NK-92 treated with Interleukin-12 subunit alpha and Interleukin-12 subunit beta, amount 100 ng/mL, for 24 hours (cell line): Measurements from ENCODE around the gene JAKMIP2.
"Not testable (repeated sequence)": the region's sequence is repeated elsewhere in the genome, so short reads cannot be mapped to it uniquely, and the experiment has no call there.

Source experiments
- DNase-seq: peaks from one replicate; lab custom pipeline; 2025; lab: John Stamatoyannopoulos, UW

Gene JAKMIP2

DNA sequence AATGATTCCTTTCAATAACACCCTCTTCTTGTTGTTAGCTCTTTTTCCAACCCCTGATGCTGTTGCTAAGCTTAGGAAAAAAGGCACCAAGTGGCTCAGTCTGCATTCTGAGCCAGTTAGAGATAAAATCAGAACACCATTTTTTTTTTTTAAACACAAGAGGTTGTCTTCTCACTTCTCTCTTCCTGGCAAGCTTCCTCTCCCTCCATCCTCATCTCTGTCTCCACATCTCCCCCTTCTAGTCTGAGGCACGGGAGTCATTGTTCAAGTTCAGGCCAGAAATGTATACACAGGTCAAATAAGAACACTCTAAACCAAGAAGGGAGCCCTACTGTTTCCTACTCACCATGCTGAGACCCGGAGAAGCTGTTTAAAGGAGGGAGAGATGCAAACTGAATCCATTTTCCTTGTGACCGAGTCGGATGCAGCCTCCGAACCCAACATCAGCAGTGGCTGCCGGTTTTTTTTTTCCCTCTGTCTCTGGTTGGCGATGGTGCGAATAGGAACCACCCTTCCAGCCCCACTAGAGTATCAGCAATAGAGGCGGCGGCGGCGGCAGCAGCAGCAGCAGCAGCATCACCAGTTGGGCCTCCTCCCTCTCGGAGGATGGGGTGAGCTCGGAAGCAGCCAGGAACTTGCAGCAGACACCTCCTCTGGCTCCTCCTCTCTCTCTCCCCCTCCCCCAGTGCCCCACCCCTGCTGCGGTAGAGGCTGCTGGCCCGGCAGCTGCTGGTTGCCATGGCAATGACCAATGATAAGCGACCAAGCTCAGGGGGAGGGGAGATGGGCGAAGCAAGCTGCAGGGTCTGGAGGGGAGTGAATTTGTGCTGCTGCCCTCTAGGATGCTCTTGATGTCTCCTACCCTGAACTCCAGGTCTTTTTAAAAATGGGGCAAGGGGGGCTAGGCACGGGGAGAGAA is at the start of gene JAKMIP2:
JAKMIP2 (minus strand) TSS at position 619 of the 919 bp plus-strand sequence. CDS start 110,922 bp downstream, outside the sequence.
- DNase-seq = peak; percentile 93

DNA sequence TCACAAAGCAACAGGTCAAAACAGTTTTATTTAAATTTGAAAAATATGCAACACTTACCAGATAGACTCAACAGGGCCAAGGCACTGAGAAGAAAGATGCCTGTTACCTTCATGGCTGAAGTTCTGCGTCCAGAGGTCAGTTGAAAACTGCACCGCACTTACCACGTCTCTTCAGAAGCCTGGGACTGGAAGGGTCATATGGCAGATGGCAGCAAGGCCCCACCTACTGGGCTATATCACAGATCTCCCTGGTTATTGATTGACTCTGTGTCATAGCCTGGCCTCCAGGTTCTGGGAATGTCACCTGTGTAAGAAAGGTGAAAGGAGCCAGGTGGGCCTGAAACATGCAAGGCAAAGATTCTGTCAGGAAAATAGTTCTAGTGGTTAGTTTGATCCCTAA is 48.9 kb upstream of the JAKMIP2 start, which contains the start of gene SPINK1:
SPINK1 (minus strand) TSS at position 207 of the 400 bp plus-strand sequence; CDS start at position 113, 94 bp downstream.
- no peak for DNase-seq

DNA sequence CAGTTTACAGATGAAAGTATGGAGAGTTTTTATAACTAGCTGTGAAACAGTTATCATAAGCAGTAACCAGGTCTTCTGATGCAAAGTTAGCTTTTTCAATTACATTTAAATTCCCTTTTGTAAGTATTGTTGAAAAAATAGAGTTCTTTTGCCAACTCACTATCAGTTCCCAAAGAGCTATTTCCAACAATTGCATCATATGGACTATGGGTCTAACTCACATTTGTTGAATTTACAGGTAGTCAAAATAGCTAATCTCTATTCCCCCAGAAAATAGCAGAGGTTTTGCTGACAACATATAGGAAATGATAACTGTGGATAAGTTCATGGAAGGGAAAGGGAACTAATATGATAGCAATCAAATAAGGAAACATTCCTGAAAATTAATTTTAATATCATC is 47.5 kb upstream of the JAKMIP2 start:
- no peak for DNase-seq

DNA sequence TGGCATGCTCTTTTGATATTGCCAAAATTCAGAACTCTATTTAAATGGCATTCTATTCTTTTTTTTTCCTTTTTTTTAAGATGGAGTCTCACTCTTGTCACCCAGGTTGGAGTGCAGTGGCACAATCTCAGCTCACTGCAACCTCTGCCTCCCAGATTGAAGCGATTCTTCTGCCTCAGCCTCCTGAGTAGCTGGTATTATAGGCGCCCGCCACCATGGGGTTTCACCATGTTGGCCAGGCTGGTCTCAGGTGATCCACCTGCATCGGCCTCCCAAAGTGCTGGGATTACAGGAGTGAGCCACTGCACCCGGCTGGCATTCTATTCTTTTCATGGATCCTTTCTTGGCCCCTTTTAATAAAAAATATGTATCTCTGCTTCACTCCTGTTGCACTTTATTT is 44.5 kb upstream of the JAKMIP2 start:
- DNase-seq = not testable (repeated sequence)

DNA sequence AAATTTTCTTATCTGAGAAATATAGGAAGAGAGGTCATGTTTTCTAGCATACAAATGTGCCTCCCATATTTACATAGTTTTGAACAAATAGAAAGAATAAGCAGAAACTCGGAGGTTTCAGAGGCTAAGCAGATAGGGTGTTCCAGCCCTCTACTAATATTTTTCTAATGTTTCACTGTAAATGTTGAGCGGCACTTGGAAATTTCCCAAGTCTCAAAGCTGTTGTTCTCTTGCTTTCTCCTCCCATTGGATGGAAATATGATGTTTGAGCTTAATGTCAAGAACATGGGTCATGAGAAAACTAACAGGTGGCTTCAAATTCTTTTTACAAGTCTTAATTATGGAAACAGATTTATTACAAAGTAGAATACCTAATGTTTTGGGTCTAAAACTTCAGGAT is 43.8 kb upstream of the JAKMIP2 start:
- DNase-seq = no peak

DNA sequence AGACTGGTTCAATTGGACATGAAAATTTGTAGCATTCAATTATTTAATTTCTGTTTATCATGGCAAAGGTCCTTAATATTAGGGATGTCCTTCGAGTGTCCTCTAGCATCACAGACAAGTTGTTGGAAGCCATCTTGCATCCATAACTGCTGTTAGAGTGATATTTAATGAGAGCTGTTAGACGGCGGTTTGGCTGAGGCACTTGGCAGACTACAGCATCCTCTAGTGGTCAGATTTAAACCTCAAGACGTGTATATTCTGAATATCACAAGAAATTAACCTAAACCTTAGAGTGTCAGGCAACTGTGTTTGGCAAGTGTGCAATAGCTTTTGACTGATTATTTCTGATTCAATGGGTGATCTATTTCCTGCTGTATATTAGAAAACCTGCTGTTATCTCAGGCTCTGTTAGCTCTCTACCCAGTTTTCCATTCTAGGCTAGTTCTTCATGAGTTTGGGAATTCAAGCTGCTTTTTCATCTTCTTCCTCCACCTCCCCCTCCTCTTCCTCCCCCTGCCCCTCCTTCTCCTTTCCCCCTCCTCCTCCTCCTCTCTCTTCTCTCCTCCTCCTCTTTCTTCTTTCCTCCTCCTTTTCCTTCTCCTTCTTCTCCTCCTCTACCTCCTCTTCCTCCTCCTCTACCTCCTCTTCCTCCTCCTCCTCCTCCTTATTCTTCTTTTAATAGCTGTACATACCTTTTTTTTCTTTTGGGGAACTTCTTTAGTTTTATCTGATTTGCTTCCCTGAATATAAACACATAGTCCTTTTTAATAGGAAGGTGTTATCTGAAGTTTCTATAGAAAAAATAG is 40.4 kb upstream of the JAKMIP2 start:
- DNase-seq = peak; percentile 10

DNA sequence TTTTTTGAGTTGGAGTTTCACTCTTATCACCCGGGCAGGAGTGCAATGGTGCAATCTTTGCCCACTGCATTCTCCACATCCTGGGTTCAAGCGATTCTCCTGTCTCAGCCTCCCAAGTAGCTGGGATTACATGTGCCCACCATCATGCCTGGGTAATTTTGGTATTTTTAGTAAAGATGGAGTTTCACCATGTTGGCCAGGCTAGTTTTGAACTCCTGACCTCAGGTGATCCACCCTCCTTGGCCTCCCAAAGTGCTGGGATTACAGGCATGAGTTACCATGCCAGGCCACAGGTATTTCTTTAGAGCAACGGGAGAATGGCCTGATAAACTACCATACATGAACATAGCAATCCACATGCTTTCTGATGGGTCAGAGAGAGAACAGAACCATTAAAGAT is 39.7 kb upstream of the JAKMIP2 start:
- not testable (repeated sequence) for DNase-seq

DNA sequence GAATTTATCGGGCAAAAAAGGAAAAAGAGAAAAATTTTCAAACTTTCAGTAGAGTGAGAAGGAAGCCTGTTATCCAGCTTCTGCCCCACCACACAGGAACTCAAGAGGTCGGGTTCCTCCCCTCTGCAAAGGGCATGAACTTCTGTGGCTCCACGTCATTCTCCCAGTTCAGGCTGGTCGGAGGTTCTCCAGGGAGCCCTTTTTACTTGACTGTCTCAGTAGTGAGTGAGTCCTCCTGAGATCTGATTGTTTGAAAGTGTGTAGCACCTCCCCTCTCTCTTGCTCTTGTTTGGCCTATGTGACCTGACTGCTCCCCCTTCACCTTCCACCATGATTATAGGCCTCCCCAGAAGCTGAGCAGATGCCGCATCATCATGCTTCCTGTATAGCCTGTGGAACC is 39.2 kb upstream of the JAKMIP2 start:
- DNase-seq = no peak

DNA sequence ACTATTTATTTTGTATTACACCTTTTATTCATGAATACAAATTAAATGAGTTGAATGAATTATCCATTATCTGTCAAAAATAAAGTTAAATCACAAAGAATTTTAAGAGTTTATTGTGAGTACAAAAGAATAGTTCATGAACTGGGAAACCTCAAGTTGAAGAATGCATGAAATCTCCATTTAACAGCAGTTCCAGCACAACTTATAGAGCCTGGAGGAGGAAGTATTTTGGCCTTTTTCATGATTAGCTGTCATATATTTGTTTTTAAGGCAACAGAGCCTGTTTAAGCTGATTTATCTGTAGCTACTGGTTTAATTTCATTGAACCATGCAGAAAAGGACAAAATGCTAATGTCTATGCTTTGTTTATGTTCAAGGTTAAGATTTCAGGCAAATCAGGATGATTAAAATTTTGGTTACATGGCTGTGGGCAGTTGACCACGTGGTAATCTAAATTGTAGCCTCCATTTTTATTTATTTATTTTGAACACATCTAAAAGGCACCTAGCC is 36.8 kb upstream of the JAKMIP2 start:
- no peak for DNase-seq

DNA sequence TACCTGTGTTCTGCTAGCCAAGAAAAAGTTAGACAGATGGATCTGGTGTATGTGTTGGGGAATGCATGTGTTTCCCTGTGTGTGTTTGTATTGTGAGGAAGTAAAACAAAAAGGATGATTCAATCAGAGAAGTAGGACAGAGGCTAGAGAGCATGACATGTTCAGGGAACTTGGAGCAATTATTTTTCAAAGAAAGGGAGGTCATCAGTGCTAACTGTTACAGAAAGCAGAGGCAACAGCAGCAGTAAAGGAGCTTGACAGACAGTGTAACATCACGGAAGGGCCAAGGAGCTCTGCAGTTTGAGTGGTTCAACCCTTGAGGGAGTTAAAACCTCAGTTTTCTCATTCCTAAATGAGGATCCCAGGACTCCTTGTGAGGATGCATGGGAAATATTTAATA is 35.8 kb upstream of the JAKMIP2 start:
- no peak for DNase-seq

DNA sequence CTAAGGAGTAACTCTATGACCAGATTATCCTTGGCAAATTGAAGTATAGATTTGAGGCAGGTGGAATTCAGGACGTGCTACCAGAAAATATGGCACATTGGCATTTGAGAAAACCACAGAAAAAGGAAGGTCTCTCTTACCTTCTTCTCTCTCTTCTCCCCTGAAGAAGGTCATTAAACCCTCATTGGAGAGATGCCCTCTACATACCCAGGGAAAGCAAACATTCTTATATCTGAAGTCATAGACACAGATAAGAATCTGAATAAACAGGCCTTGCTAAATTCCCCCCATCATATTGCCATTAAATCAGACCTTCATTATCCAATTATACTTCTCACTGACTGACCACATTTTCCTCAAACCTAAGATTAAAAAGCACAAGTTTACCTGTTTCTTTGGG is 31.2 kb upstream of the JAKMIP2 start:
- DNase-seq = no peak

DNA sequence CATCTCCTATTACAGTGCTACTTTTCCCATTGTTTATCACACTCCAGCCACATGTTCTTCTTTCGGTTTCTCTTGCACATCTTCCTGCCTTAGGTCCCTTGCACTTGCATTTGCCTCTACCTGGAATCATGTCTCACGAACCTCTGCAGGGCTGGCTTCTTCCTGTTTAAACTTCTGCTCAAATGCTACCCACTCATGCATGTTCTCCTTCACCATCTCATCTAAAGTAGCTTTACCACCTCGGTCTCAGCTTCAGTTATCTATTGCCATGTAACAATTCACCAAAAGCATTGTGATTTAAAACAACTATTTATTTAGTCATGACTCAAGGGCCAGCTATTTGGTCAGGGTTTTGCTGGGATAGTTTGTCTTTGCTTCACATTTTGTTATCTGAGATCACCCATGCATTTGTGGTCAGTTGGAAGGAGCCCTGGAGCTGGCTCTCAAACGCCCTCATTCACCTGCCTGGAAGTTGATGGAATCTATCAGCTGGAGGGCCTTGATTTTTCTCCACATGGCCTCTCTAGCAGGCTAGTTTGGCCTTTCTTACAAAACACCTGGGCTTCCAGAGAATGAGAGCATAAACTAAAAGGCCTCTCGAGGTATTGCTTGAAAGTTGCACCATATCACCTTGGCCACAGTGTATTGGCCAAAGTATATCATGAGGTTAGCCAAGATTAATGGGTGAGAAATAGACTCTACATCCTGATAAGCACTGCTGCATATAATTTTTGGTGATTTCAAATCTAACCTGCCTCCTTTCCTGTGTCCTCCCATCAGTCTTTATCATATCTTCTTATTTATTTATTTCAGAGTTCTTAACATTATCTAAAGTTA is 27.5 kb upstream of the JAKMIP2 start:
- DNase-seq = peak; percentile 12

DNA sequence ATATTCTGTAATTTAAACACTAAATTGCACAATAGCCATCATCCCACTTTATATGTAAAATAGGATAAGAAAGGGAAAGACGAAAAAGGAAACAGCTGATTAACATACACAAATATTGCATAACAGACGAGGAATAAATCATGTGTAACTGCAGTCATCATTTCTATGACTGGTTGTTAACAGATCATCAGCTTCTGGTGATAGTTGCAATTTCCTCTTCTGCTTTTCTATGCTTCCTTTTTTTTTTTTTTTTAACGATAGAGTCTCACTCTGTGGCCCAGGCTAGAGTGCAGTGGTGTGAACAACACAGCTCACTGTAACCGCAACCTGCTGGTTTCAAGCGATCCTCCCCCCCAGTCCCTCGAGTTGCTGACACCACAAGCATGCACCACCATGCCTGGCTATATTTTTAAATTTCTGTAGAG is 22.5 kb upstream of the JAKMIP2 start:
- DNase-seq = peak; percentile 75

DNA sequence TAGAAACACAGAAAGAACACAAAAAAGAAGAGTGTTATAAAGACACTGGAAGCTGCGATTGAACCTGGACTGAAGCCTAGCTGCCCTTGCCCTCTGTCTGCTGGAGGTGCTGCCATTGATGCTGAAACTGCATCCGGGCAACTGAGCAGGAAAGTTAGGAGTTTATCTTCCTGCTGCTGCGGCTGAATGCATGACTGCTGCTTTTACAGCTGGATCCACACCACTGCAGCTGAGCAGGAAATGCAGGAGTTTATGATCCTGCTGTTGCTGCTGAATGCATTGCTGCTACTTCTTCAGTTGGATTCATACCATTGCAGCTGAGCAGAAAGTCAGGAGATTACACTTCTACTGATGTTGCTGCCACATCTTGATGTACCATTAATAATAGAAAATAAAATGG is 21.8 kb upstream of the JAKMIP2 start:
- no peak for DNase-seq

DNA sequence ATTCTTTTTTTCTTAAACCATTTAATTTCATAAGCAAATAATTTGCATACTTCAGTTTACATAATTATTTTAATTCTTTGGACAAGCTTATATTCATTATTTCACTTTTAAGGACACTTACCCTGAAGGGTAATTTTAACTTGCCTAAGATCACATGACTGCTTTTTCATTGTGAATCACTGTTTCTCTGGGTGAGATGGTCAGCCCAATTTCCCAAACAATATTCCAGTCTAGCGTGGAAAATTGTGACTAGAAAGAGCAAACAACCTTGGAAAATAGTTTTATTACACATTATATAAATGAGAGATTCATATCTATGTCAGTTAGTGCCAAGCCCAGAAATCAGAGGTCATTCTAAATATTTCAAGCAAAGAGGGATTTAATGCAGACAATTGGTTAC is 21.4 kb upstream of the JAKMIP2 start:
- DNase-seq = no peak

DNA sequence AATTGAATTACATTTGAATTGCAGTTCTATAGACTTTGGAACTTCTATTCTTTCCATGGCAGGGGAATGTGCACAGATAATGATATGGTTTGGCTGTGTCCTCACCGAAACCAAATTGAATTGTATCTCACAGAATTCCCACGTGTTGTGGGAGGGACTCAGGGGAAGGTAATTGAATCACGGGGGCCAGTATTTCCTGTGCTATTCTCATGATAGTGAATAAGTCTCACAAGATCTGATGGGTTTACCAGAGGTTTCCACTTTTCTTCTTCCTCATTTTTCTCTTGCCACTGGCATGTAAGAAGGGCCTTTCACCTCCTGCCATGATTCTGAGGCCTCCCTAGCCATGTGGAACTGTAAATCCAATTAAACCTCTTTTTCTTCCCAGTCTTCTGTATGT is 20.6 kb upstream of the JAKMIP2 start:
- not testable (repeated sequence) for DNase-seq

DNA sequence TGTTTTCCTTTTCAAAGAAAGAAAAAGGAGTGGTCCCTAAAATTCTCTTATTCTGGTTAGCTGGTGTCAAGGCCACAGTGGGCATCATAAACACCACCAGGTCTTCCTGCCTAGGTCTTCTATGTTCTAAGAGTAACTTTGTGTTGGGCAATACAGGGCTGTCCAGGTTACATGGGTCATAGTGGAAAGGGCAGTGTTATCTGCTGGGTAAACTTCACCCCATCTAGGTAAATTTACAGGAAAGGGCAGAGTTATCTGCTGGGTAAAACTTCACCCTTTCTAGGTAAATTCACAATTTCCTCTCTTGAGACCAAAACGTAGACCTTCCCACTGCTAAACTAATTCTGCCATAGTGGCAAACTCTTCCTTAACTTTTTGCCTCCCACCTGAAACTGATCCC is 18.9 kb upstream of the JAKMIP2 start:
- DNase-seq = no peak

DNA sequence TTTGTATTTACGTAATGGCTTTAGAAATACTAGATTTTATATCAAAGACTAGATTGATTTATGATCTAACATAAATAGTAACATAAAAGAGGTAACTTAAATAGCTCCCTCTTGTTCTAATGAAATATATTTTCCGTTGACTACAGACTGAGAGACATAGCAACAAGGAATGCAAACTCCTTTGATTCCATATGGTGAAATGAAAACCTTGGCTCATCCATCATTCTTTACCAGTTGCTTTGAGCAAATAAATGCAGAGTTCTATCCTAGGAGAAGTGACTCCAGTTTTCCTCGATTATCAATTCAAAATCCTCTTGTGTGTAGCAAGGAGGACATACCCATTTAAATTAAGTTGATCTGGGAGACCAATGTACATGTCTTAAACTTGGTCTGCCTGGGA is 18.0 kb upstream of the JAKMIP2 start:
- no peak for DNase-seq

DNA sequence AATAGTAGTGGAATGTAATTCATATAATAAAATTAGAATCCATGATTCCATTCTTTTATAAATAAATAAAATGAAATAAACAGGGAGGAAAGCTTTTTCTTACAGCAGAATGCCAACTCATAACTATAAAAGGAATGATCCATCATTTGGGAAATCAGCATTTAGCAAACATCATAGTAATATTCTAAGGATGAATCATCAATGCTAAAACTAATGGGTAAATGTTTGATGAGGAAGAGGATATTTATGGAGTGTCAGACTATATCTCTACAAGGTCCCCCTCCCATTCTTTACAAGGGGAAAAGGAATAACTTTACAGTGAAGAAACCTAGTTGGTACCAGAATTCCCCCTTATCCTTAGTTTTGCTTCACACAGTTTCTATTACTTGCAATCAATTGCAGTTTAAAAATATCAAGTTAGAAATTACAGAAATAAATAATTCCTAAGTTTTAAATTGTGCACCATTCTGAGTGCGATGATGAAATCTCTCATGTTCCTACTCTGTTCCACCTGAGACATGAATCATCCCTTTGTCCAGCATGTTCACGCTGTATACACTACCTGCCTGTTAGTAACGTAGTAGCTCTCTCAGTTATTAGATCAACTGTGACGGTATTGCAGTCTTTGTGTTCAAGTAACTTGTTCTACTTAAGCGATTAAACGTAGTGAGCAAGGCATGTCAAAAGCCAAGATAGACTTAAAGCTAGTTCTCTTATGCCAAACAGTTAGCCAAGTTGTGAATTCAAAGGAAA is 14.2 kb upstream of the JAKMIP2 start:
- no peak for DNase-seq

DNA sequence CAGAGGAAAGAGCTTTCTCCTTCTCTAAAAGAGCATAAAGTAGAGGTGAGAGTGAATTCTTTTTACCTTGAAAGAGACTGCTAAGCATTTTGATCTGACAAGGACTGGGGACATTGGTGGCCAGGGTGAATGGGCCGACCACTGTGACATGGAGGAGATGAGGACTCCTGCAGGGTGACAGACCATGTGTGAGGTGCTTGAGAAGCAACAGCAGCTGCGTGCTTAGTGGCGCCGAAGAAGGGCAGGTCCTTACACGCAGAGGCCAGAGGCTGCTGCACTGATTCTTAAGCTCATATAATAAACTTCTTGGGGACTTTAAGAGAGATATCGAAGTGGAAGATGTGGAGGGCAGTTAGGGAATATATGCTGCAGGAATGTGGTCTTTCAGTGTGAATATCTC is 8.7 kb upstream of the JAKMIP2 start:
- DNase-seq = no peak

DNA sequence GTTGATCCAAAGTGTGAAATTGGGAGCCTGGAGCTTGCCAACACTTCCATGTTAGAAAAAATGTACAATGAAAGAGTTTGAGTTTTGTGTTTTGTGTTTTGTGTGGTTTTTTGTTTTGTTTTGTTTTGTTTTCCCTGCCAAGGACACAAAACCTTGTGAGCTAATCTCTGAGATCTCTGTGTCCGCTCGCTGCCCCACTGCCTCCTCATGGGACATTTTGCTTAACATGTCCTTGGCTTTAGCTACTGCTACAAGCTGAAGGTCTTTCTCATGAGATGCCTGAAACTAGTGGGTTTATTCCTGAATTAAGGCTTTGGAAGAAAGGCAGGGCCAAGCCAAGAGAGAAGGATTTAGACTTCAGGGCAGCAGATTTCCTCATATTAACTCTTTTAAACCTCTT is 7.3 kb upstream of the JAKMIP2 start:
- no peak for DNase-seq
